K562 (cell line): Measurements from ENCODE around the gene PYGO2. TPM values are rescaled to one million over a fixed set of nuclear protein-coding genes. Genes with fewer than 3 reads are reported as not detected.

Experiments
- BCL6 ChIP-seq: fragments of 250-450 bp; sonication (Bioruptor Pico); IDR thresholded peaks from 2 replicates; pipeline ENCODE4 v1.4.0; 2020
- BRF1 ChIP-seq: IDR thresholded peaks from 3 replicates; pipeline ENCODE4 v1.6.1; 2011; ENCODE audit warnings: borderline replicate concordance, mild to moderate bottlenecking; ENCODE audit not compliant: insufficient read length; ENCODE audit errors: extremely low read depth
- ERF ChIP-seq: fragments of 450-650 bp; formaldehyde crosslinking; IDR thresholded peaks from 2 replicates; pipeline ENCODE4 v1.4.0; 2020; ENCODE audit warnings: mild to moderate bottlenecking, mixed read lengths
- GABPB1 ChIP-seq: sonication (generic); formaldehyde crosslinking; IDR thresholded peaks from 2 replicates; pipeline ENCODE4 v1.8.0; 2022; ENCODE audit warnings: mild to moderate bottlenecking, missing genetic modification reagents
- KAT8 ChIP-seq: fragments of 450-650 bp; IDR thresholded peaks from 2 replicates; pipeline ENCODE4 v1.6.1; 2016; ENCODE audit warnings: low read depth, mild to moderate bottlenecking
- KLF10 ChIP-seq: fragments of 250-450 bp; sonication (Bioruptor Pico); IDR thresholded peaks from 2 replicates; pipeline ENCODE4 v1.6.1; 2021; ENCODE audit warnings: matching md5 sums
- NFE2L1 ChIP-seq: fragments of 450-650 bp; IDR thresholded peaks from 2 replicates; pipeline ENCODE4 v1.6.1; 2016; ENCODE audit warnings: missing genetic modification characterization, low read depth, mild to moderate bottlenecking, missing compliant biosample characterization, moderate library complexity, borderline replicate concordance
- NONO ChIP-seq, 2 experiments: fragments of 200-400 bp in 1 of 2; fragments of 450-650 bp in 1 of 2; formaldehyde crosslinking in 1 of 2; IDR thresholded peaks; 2 replicates each; pipeline ENCODE4 v1.6.1; 2017; ENCODE audit warnings: low read depth in 2 of 2, mild to moderate bottlenecking in 2 of 2, moderate library complexity in 2 of 2, low read length in 1 of 2
- PRPF4 ChIP-seq: fragments of 200-400 bp; formaldehyde crosslinking; IDR thresholded peaks from one replicate; pipeline ENCODE4 v1.6.1; 2017; ENCODE audit warnings: low read length, low read depth, mild to moderate bottlenecking; ENCODE audit not compliant: insufficient read depth, poor library complexity, severe bottlenecking
- PTTG1 ChIP-seq: fragments of 450-650 bp; IDR thresholded peaks from 2 replicates; pipeline ENCODE4 v1.6.1; 2016; ENCODE audit warnings: low read depth, mild to moderate bottlenecking, missing genetic modification characterization, missing compliant biosample characterization
- RBFOX2 ChIP-seq: fragments of 200-400 bp; formaldehyde crosslinking; IDR thresholded peaks from 2 replicates; pipeline ENCODE4 v1.6.1; 2017; ENCODE audit warnings: low read depth, mild to moderate bottlenecking, low read length, moderate library complexity
- ZBTB7A ChIP-seq: IDR thresholded peaks from 2 replicates; pipeline ENCODE4 v1.6.1; 2011; ENCODE audit warnings: low read depth, mild to moderate bottlenecking, low read length, moderate library complexity, borderline replicate concordance; ENCODE audit not compliant: control insufficient read depth
- ZBTB8A ChIP-seq: fragments of 450-650 bp; IDR thresholded peaks from 2 replicates; pipeline ENCODE4 v1.6.1; 2018; ENCODE audit warnings: mild to moderate bottlenecking, moderate library complexity; ENCODE audit not compliant: partially characterized antibody
- ZFPM2 ChIP-seq: fragments of 250-450 bp; sonication (Bioruptor Pico); IDR thresholded peaks from 2 replicates; pipeline ENCODE4 v1.5.1; 2022; ENCODE audit warnings: mild to moderate bottlenecking
- ZNF165 ChIP-seq: fragments of 250-450 bp; sonication (Bioruptor Pico); IDR thresholded peaks from 2 replicates; pipeline ENCODE4 v1.4.0; 2020; ENCODE audit warnings: borderline replicate concordance
- ZNF282 ChIP-seq: sonication (generic); formaldehyde crosslinking; IDR thresholded peaks from 2 replicates; pipeline ENCODE4 v1.8.1; 2023; ENCODE audit warnings: missing genetic modification reagents
- ZNF75A ChIP-seq: fragments of 450-650 bp; formaldehyde crosslinking; IDR thresholded peaks from 2 replicates; pipeline ENCODE4 v1.4.0; 2020; ENCODE audit warnings: mild to moderate bottlenecking
- ZNF778 ChIP-seq: fragments of 450-650 bp; formaldehyde crosslinking; IDR thresholded peaks from 2 replicates; pipeline ENCODE4 v1.4.0; 2020; ENCODE audit warnings: mild to moderate bottlenecking, moderate library complexity
- polyA plus RNA-seq, 8 experiments: library from polyadenylated mRNA; depleted of rRNA in 4 of 8; stranded (reverse) in 5 of 8; unstranded in 3 of 8; fragments of >200 nt; fragmentation: Nextera tagmentation in 2 of 8; fragmentation: Illumina TruSeq in 1 of 8; extraction: Ambion mirVana in 2 of 8; extraction: Trizol in 1 of 8; gene quantifications; 2 replicates each; pipeline versions ENCODE4 v1.2.1 to v1.2.3, GENCODE V29; 2011 to 2014; ENCODE audit warnings: inconsistent platforms in 1 of 8, missing spikeins in 1 of 8
- total RNA-seq, 7 experiments: library from RNA; depleted of rRNA in 6 of 7; stranded (reverse); fragments of >200 nt in 6 of 7; fragmentation: Illumina TruSeq in 2 of 7; extraction: Trizol in 2 of 7; gene quantifications; 2 replicates each; pipeline versions ENCODE4 v1.2.1 to v1.2.3, GENCODE V29; 2011 to 2021; ENCODE audit warnings: low replicate concordance in 1 of 7
- TF ChIP-seq, protein P1 (sequence below): fragments of 200-800 bp; sonication (Bioruptor generic); IDR thresholded peaks from 2 replicates; pipeline ENCODE4 v1.6.1; 2017; ENCODE audit warnings: missing genetic modification characterization, missing compliant biosample characterization
- TF ChIP-seq, protein P2 (sequence below): fragments of 450-650 bp; IDR thresholded peaks from 2 replicates; pipeline ENCODE4 v1.6.1; 2016; ENCODE audit warnings: borderline replicate concordance
- TF ChIP-seq, protein P3 (sequence below): fragments of 450-650 bp; formaldehyde crosslinking; IDR thresholded peaks from 2 replicates; pipeline ENCODE4 v1.4.0; 2020; ENCODE audit warnings: mild to moderate bottlenecking, moderate library complexity
- TF ChIP-seq, protein P4 (sequence below): fragments of 250-450 bp; sonication (Bioruptor Pico); IDR thresholded peaks from 2 replicates; pipeline ENCODE4 v1.5.1; 2021; ENCODE audit warnings: mild to moderate bottlenecking

PYGO2 gene
- total and polyA plus RNA-seq, 9 of the 15 experiments (the other 6 are each of a cell fraction or from before 2014, with no cell fraction given), result 8.3 to 36.2 (median 18.2) TPM

DNA sequence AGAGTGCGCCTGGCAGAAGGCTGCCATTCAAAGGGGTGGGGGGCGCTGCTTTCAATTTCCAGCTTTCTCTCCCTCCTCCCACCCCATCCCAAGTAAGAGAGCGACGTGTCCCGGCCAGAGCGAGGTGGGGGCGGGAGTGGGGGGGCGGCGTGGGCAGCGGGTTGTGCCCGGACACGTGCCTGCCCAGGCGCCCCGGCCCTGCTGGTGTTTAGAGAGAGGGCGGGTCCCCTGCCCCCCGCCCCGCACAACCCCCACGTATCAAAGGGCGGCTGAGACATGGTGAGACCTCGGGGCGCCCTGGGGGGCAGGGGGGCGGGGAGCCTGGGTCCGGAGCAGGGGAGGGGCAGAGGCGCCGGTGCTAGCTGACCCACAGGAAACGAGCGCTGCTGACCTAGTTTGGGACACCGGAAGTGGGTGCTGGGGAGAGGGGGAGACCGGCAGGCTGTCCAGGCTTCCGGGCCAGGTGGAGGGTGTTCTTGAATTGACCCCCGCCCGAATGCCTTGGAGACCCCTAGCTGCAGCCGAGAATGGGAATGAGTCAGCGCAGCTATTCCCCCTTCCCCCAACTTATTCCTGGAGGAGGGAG is 42.3 kb upstream of the PYGO2 start (continued):
- TF ChIP-seq, protein P1, sequence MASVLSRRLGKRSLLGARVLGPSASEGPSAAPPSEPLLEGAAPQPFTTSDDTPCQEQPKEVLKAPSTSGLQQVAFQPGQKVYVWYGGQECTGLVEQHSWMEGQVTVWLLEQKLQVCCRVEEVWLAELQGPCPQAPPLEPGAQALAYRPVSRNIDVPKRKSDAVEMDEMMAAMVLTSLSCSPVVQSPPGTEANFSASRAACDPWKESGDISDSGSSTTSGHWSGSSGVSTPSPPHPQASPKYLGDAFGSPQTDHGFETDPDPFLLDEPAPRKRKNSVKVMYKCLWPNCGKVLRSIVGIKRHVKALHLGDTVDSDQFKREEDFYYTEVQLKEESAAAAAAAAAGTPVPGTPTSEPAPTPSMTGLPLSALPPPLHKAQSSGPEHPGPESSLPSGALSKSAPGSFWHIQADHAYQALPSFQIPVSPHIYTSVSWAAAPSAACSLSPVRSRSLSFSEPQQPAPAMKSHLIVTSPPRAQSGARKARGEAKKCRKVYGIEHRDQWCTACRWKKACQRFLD (CRISPR knock-in tag), result peak; percentile 67
- TF ChIP-seq ZBTB7A (peak; percentile 87; the same call in 1 of the 2 replicates), ERF (CRISPR knock-in tag) (no peak), RBFOX2 (peak; percentile 36; the same call in 1 of the 2 replicates), ZBTB8A (no peak), ZNF778 (CRISPR knock-in tag) (no peak), KLF10 (CRISPR knock-in tag) (no peak), BCL6 (CRISPR knock-in tag) (no peak), ZFPM2 (CRISPR knock-in tag) (no peak), BRF1 (no peak), NFE2L1 (tag) (no peak), GABPB1 (CRISPR knock-in tag) (peak; percentile 74), ZNF165 (CRISPR knock-in tag) (no peak), NONO (IDR thresholded peaks at IDR 0.05; ENCODE audit: low read depth in 2 of 2, low read length in 1 of 2) (no peak), PRPF4 (no peak), KAT8 (no peak), PTTG1 (tag) (no peak), ZNF75A (CRISPR knock-in tag) (no peak), ZNF282 (no peak)
- TF ChIP-seq, protein P2, sequence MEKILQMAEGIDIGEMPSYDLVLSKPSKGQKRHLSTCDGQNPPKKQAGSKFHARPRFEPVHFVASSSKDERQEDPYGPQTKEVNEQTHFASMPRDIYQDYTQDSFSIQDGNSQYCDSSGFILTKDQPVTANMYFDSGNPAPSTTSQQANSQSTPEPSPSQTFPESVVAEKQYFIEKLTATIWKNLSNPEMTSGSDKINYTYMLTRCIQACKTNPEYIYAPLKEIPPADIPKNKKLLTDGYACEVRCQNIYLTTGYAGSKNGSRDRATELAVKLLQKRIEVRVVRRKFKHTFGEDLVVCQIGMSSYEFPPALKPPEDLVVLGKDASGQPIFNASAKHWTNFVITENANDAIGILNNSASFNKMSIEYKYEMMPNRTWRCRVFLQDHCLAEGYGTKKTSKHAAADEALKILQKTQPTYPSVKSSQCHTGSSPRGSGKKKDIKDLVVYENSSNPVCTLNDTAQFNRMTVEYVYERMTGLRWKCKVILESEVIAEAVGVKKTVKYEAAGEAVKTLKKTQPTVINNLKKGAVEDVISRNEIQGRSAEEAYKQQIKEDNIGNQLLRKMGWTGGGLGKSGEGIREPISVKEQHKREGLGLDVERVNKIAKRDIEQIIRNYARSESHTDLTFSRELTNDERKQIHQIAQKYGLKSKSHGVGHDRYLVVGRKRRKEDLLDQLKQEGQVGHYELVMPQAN, result peak; percentile 24; the same call in 1 of the 2 replicates
- TF ChIP-seq, protein P3, sequence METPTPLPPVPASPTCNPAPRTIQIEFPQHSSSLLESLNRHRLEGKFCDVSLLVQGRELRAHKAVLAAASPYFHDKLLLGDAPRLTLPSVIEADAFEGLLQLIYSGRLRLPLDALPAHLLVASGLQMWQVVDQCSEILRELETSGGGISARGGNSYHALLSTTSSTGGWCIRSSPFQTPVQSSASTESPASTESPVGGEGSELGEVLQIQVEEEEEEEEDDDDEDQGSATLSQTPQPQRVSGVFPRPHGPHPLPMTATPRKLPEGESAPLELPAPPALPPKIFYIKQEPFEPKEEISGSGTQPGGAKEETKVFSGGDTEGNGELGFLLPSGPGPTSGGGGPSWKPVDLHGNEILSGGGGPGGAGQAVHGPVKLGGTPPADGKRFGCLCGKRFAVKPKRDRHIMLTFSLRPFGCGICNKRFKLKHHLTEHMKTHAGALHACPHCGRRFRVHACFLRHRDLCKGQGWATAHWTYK (CRISPR knock-in tag), result no peak
- TF ChIP-seq, protein P4, sequence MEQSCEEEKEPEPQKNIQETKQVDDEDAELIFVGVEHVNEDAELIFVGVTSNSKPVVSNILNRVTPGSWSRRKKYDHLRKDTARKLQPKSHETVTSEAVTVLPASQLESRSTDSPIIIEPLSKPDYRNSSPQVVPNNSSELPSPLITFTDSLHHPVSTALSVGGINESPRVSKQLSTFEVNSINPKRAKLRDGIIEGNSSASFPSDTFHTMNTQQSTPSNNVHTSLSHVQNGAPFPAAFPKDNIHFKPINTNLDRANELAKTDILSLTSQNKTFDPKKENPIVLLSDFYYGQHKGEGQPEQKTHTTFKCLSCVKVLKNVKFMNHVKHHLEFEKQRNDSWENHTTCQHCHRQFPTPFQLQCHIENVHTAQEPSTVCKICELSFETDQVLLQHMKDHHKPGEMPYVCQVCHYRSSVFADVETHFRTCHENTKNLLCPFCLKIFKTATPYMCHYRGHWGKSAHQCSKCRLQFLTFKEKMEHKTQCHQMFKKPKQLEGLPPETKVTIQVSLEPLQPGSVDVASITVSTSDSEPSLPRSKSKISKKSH (CRISPR knock-in tag), result no peak
